ENCODE measurements around the gene TUBB4B. TPM values are rescaled to one million over a fixed set of nuclear protein-coding genes. Genes with fewer than 3 reads are reported as not detected.

The TUBB4B gene
- total and polyA plus RNA-seq, 10 donors = 55.1 to 137 (median 103) TPM

DNA sequence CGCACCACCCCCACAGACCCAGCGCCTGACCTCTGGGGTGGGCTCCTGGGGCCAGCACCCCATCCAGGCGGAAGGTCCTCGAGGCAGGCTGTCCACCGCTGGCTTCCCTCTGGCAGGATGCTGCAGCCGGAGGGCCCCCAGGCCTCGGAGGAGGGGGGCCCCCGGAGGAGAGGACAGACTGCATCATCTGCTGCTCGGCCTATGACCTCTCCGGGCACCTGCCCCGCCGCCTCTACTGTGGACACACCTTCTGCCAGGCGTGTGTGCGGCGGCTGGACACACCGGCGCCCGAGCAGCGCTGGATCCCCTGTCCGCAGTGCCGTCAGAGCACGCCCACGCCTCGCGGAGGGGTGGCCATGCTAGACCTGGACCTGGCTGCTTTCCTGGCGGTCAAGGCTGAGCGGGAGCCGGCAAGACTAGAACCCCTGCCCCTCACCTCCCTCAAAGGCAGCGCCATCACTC is 12.6 kb upstream of the TUBB4B start:
- intact Hi-C loops (cut with DNase I; ENCODE audit: low total_unique reads) = no loop called here
- H3K4me1 ChIP-seq = peaks cover 0 to 25% (median 16%) of the 10 kb centered on the region in 6 donors
- WGBS, 5 donors = 47 to 75% (median 71%) methylated on average over 5 to 29 of the region's 29 CpGs
- H3K4me3 ChIP-seq = no peak overlapping the region
- H3K27ac ChIP-seq = no peak overlapping the region
- H3K36me3 ChIP-seq = no peaks in the 10 kb centered on the region
- H3K9me3 ChIP-seq = no peaks in the 10 kb centered on the region
- DNase-seq = no peak
- peaks cover 0 to 68% (median 34%) of the 10 kb centered on the region in 7 donors for H3K27me3 ChIP-seq (replicated peaks in 1 of 7)
- peak in 1 of 3 donors; percentile 3 for TF ChIP-seq POLR2AphosphoS5 (IDR thresholded peaks at IDR 0.05)
- TF ChIP-seq, protein P1, sequence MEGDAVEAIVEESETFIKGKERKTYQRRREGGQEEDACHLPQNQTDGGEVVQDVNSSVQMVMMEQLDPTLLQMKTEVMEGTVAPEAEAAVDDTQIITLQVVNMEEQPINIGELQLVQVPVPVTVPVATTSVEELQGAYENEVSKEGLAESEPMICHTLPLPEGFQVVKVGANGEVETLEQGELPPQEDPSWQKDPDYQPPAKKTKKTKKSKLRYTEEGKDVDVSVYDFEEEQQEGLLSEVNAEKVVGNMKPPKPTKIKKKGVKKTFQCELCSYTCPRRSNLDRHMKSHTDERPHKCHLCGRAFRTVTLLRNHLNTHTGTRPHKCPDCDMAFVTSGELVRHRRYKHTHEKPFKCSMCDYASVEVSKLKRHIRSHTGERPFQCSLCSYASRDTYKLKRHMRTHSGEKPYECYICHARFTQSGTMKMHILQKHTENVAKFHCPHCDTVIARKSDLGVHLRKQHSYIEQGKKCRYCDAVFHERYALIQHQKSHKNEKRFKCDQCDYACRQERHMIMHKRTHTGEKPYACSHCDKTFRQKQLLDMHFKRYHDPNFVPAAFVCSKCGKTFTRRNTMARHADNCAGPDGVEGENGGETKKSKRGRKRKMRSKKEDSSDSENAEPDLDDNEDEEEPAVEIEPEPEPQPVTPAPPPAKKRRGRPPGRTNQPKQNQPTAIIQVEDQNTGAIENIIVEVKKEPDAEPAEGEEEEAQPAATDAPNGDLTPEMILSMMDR (IDR thresholded peaks at IDR 0.05 in 8 of 11, conservative IDR thresholded peaks at IDR 0.05 in 3 of 11) = no peak

DNA sequence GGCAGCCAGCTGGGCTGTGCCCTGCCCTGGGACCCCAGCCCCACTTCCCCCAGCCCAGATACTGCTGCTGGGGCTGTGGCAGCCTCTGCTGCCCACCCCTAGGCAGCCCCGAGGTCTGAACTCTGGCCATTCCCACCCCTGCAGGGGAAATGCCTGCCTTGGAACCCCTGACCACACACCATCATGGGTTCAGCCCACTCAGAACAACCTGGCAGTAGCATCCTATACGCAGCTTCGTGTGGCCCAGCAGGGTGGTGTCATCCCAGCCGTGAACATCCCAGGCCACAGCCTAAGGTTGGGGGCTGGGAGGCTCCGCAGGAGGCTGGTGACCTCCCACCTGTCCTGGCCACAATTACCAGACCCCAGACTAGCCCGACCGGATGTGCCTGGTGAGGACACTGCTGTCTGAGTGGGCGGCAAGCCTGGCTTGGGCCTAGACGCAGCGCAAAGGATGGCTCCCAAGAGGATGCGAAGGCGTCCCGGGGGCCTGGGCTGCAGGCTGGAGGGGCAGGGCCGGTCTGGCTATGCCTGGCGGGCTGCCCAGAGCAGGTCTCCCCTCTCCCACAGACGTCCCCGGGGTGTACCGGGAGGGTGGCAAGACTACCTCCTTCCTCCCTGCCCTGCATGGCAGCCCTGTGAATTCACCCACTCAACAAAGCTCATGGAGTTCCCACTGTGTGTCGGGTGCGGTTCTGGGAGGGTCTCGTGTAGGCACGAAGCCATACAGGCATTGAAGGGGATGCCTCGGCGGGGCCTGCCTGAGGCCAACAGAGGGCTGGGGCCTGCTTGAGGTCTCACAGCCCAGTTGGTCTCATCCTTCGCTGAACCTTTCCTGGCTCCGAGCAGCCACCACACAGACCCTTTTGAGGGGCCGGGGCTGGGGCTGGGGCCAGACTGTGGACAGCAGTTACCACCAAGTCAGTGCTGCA is 11.9 kb upstream of the TUBB4B start:
- H3K4me3 ChIP-seq = no peak overlapping the region
- no peaks in the 10 kb centered on the region for H3K9me3 ChIP-seq
- intact Hi-C loops (cut with DNase I; ENCODE audit: low total_unique reads) = no loop called here
- H3K4me1 ChIP-seq = peaks cover 0 to 22% (median 11%) of the 10 kb centered on the region in 6 donors
- peaks cover 0 to 74% (median 41%) of the 10 kb centered on the region in 7 donors for H3K27me3 ChIP-seq (replicated peaks in 1 of 7)
- WGBS, 5 donors = 70 to 81% (median 72%) methylated on average over 24 to 27 of the region's 27 CpGs
- no peak overlapping the region for H3K27ac ChIP-seq
- DNase-seq = no peak
- H3K36me3 ChIP-seq = no peaks in the 10 kb centered on the region
- TF ChIP-seq POLR2AphosphoS5 (IDR thresholded peaks at IDR 0.05) = no peak
- TF ChIP-seq, protein P1 (IDR thresholded peaks at IDR 0.05 in 8 of 11, conservative IDR thresholded peaks at IDR 0.05 in 3 of 11) = no peak

DNA sequence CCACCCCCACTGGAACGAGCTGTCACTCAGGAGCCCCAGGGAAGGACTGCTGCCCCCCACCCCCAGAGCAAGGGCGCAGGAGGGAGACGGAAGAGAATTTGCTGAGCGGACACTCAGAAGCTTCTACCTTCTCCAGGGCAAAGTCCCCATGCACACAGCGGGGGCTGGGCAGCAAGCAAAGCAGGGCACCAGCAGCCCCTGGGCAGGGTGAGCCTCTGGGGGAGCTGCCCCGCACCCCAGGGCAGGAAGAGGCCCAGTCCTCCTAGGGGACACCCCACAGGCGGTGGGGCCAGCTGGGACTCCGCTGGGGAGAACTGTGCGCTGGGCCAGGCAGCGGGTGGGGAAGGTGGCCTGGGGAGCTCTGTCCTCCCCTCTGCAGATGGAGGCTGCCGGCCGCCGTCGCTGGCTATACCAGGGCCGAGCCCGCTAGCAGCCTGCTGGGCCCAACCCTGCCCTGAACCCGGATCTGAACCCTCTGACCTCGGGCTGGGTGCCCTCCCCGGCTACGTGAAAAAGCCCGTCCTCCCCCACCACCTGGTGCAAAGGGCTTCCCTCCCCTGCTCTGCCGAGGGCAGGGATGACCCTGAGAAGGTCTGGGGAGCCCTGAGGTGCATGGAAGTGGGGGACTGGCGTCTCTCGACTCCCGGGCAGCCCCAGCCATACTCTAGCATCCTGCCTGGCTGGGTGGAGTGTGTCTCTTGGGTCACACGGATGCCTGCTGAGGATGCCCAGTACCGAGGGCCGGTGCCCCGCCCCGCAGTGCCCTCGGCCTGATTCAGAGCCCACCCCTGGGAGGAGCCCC is 11.0 kb upstream of the TUBB4B start:
- H3K4me3 ChIP-seq = no peak overlapping the region

More for the DNA sequence above, 11.0 kb upstream of the TUBB4B start:
- TF ChIP-seq POLR2A (IDR thresholded peaks at IDR 0.05) = no peak
- no peak for TF ChIP-seq POLR2AphosphoS5 (IDR thresholded peaks at IDR 0.05)
- TF ChIP-seq, protein P1 (IDR thresholded peaks at IDR 0.05 in 8 of 11, conservative IDR thresholded peaks at IDR 0.05 in 3 of 11) = no peak
- Histone ChIP-seq H3K9me3 (no peaks in the 10 kb centered on the region), H3K36me3 (no peaks in the 10 kb centered on the region), H3K27ac (no peak overlapping the region), H3K4me1 (peaks cover 0 to 22% (median 14%) of the 10 kb centered on the region in 6 donors), H3K27me3 (replicated peaks in 1 of 7) (peaks cover 0 to 83% (median 45%) of the 10 kb centered on the region in 7 donors)
- intact Hi-C loops (cut with DNase I; ENCODE audit: low total_unique reads) = no loop called here
- DNase-seq = no peak
- WGBS, 5 donors = 45 to 67% (median 62%) methylated on average over 8 to 31 of the region's 31 CpGs
